IMR-90 (cell line): ENCODE measurements around the gene SRGAP3. TPM values are rescaled to one million over a fixed set of nuclear protein-coding genes. Genes with fewer than 3 reads are reported as not detected.

ENCODE experiments used
- ATAC-seq: fragments of 200-7000 bp; cut with Tn5 transposase; 2 replicates; pipeline ENCODE4 v1.9.1; 2020; ENCODE audit warnings: low read depth, mild to moderate bottlenecking, moderate library complexity
- BruUV-seq: library from RNA; stranded (reverse); fragments of 400-500 nt; replicated peaks from 2 replicates; lab custom pipeline; 2021; lab: Mats Ljungman, UMichigan
- CTCF ChIA-PET: fragments of 300-600 bp; formaldehyde crosslinking; extraction: SDS; loops from one replicate; lab custom pipeline; 2021; ENCODE audit warnings: antibody characterized with exemption; lab: Yijun Ruan, JAX
- POLR2A ChIA-PET: fragments of 300-600 bp; sonication (Branson Sonifier 250); formaldehyde crosslinking; loops from one replicate; lab custom pipeline; 2022; ENCODE audit warnings: antibody characterized with exemption; ENCODE audit not compliant: unreplicated experiment; lab: Charles Lee
- DNase-seq: peaks from one replicate; pipeline ENCODE4 v3.0.0; 2013
- H2AFZ ChIP-seq: replicated peaks from 2 replicates; pipeline ENCODE3; 2013; ENCODE audit warnings: low read length, mild to moderate bottlenecking; ENCODE audit not compliant: poor library complexity
- H2AK5ac ChIP-seq: 2 replicates; pipeline ENCODE4 v1.6.1; 2013; ENCODE audit warnings: low read depth, low read length, inconsistent platforms
- H2AK9ac ChIP-seq: replicated peaks from 2 replicates; pipeline ENCODE3; 2013; ENCODE audit warnings: mild to moderate bottlenecking, low read depth, low read length, moderate library complexity; ENCODE audit not compliant: poor library complexity
- H2BK120ac ChIP-seq: 2 replicates; pipeline ENCODE4 v1.6.1; 2013; ENCODE audit warnings: low read depth, low read length, inconsistent platforms
- H2BK15ac ChIP-seq: 3 replicates; pipeline ENCODE4 v1.6.1; 2013; ENCODE audit warnings: low read depth, low read length, inconsistent platforms
- H2BK20ac ChIP-seq: 2 replicates; pipeline ENCODE4 v1.6.1; 2013; ENCODE audit warnings: low read depth, mild to moderate bottlenecking, inconsistent platforms, low read length, moderate library complexity
- H2BK5ac ChIP-seq: 2 replicates; pipeline ENCODE4 v1.6.1; 2013; ENCODE audit warnings: mild to moderate bottlenecking, low read depth, low read length, inconsistent platforms; ENCODE audit not compliant: poor library complexity, severe bottlenecking
- H3K14ac ChIP-seq: replicated peaks from 2 replicates; pipeline ENCODE4 v1.6.1; 2013; ENCODE audit warnings: low read depth, low read length, inconsistent platforms
- H3K18ac ChIP-seq: 2 replicates; pipeline ENCODE4 v1.6.1; 2013; ENCODE audit warnings: low read depth, low read length, control low read depth
- H3K23ac ChIP-seq: 2 replicates; pipeline ENCODE4 v1.6.1; 2013; ENCODE audit warnings: low read depth, low read length, inconsistent platforms
- H3K27ac ChIP-seq: 2 replicates; pipeline ENCODE4 v1.5.1; 2013; ENCODE audit warnings: mild to moderate bottlenecking, control low read depth, low read length; ENCODE audit not compliant: insufficient read depth
- H3K27me3 ChIP-seq: 2 replicates; pipeline ENCODE4 v1.6.1; 2013; ENCODE audit warnings: low read length; ENCODE audit not compliant: control insufficient read depth, insufficient read depth
- H3K36me3 ChIP-seq: 2 replicates; pipeline ENCODE4 v1.6.1; 2013; ENCODE audit warnings: low read length, mixed read lengths; ENCODE audit not compliant: control insufficient read depth, insufficient read depth
- H3K4ac ChIP-seq: 2 replicates; pipeline ENCODE4 v1.6.1; 2013; ENCODE audit warnings: low read depth, low read length, inconsistent platforms
- H3K4me1 ChIP-seq: 2 replicates; pipeline ENCODE4 v1.6.1; 2013; ENCODE audit warnings: low read length, mixed read lengths; ENCODE audit not compliant: control insufficient read depth, insufficient read depth
- H3K4me2 ChIP-seq: 2 replicates; pipeline ENCODE4 v1.6.1; 2013; ENCODE audit warnings: low read depth, mild to moderate bottlenecking, control low read depth, low read length, moderate library complexity
- H3K4me3 ChIP-seq: 2 replicates; pipeline ENCODE4 v1.5.1; 2013; ENCODE audit warnings: low read depth, mild to moderate bottlenecking, control low read depth, low read length, moderate library complexity; ENCODE audit not compliant: insufficient read depth
- H3K56ac ChIP-seq: 2 replicates; pipeline ENCODE4 v1.6.1; 2013; ENCODE audit warnings: low read length, inconsistent platforms; ENCODE audit not compliant: insufficient read depth; ENCODE audit errors: extremely low read depth
- H3K79me1 ChIP-seq, 2 experiments: 2 replicates each; pipeline ENCODE4 v1.6.1; 2013; ENCODE audit warnings: low read length in 2 of 2, inconsistent platforms in 1 of 2, low read depth in 1 of 2
- H3K9ac ChIP-seq: 2 replicates; pipeline ENCODE4 v1.6.1; 2013; ENCODE audit warnings: low read depth, low read length, control low read depth
- H3K9me1 ChIP-seq: 2 replicates; pipeline ENCODE4 v1.6.1; 2013; ENCODE audit warnings: low read length, inconsistent platforms; ENCODE audit not compliant: insufficient read depth
- H3K9me3 ChIP-seq: 2 replicates; pipeline ENCODE4 v1.6.1; 2013; ENCODE audit warnings: low read length; ENCODE audit not compliant: control insufficient read depth, insufficient read depth
- H4K20me1 ChIP-seq: 2 replicates; pipeline ENCODE4 v1.6.1; 2013; ENCODE audit warnings: low read length, inconsistent platforms; ENCODE audit not compliant: insufficient read depth
- H4K5ac ChIP-seq: 2 replicates; pipeline ENCODE4 v1.6.1; 2013; ENCODE audit warnings: mild to moderate bottlenecking, low read depth, low read length, control low read depth
- H4K8ac ChIP-seq, 2 experiments: 2 replicates each; pipeline ENCODE4 v1.6.1; 2013; ENCODE audit warnings: low read depth in 2 of 2, low read length in 2 of 2, control low read depth in 1 of 2, inconsistent platforms in 1 of 2
- H4K91ac ChIP-seq: 2 replicates; pipeline ENCODE4 v1.6.1; 2013; ENCODE audit warnings: low read depth, low read length, inconsistent platforms; ENCODE audit not compliant: insufficient read depth
- NFE2L2 ChIP-seq: fragments of 150-350 bp; IDR thresholded peaks from 2 replicates; pipeline ENCODE4 v1.6.1; 2016; ENCODE audit warnings: low read depth, mild to moderate bottlenecking, low read length
- WGBS, 2 experiments: methylation state at CpG; one replicate each; pipeline versions ENCODE4 v1.1.5 to v1.1.7; 2013; ENCODE audit warnings: missing lambda C conversion rate in 2 of 2; ENCODE audit not compliant: insufficient read length in 1 of 2; ENCODE audit errors: extremely low coverage in 2 of 2; 5-methylcytosine and 5-hydroxymethylcytosine counted together
- dilution Hi-C: fragments of 300-500 bp; cut with HindIII; formaldehyde crosslinking; loops from one replicate; pipeline ENCODE4 v1.14.3; 2018; ENCODE audit warnings: low sequenced_read_pairs; ENCODE audit not compliant: unreplicated experiment
- in situ Hi-C: fragments of 300-500 bp; cut with MboI; formaldehyde crosslinking; loops from 3 replicates; pipeline ENCODE4 v1.14.3; 2019; ENCODE audit warnings: low sequenced_read_pairs, inconsistent platforms, mixed read lengths
- intact Hi-C: fragments of 100-400 bp; cut with micrococcal nuclease; formaldehyde crosslinking; loops from 2 replicates; pipeline ENCODE4 v1.10.0; 2022
- polyA plus RNA-seq, 3 experiments: library from polyadenylated mRNA; depleted of rRNA; stranded (reverse); fragments of >200 nt; gene quantifications; 2 replicates each; pipeline ENCODE4 v1.2.3, GENCODE V29; 2012; ENCODE audit warnings: low replicate concordance in 1 of 3
- total RNA-seq: library from RNA; depleted of rRNA; stranded (reverse); fragments of >200 nt; gene quantifications from 2 replicates; pipeline ENCODE4 v1.2.3, GENCODE V29; 2012
- TF ChIP-seq, protein P1 (sequence below): conservative IDR thresholded peaks from 2 replicates; pipeline ENCODE4 v1.5.1; 2012; ENCODE audit warnings: mild to moderate bottlenecking, low read depth, low read length, improper control_type of control experiment

The SRGAP3 gene
- total and polyA plus RNA-seq, 2 of the 4 experiments (the other 2 are of a cell fraction), result 0.68 to 1.4 TPM

DNA sequence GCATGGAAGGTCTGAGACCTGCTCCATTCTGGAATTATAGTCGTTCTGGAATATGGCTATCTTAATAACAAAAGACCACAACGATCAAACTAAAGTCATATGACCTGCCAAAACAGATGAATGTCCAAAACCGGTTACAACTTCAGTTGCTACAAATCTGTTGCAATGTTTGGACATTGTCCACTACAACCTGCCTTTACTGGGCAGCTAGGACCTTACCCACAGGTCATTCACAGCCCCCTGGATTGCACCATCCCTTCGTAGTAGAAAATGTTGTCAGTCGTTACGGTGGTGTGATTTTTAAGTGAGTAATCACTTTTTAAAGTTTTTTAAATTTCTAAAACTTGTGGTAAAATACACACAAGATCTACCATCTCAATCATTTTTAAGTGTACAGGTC lies 22.5 kb upstream of the SRGAP3 start:
- ChIA-PET CTCF (no interaction called here), POLR2A (no interaction called here)
- no CpG with 5 or more reads among the region's 6 CpGs for WGBS, 2 experiments
- intact Hi-C loops (no loop called here), dilution Hi-C loops (no loop called here), in situ Hi-C loops (no loop called here)
- DNase-seq (no peak), ATAC-seq (no peak)
- Histone ChIP-seq H3K4me3 (no peak overlapping the region), H3K23ac (no peak overlapping the region), H3K27me3 (0 out of 2 replicates have a peak, but pooled peaks cover 2% of the 10 kb centered on the region), H4K5ac (no peak overlapping the region), H4K91ac (no peak overlapping the region), H3K4me2 (no peak overlapping the region), H2BK120ac (no peak overlapping the region), H2AFZ (no peak overlapping the region), H4K8ac (no peak overlapping the region), H3K56ac (no peak overlapping the region), H3K27ac (no peak overlapping the region), H3K79me1 (no peaks in the 10 kb centered on the region), H3K14ac (no peak overlapping the region), H2BK20ac (no peak overlapping the region), H3K9me1 (no peaks in the 10 kb centered on the region), H2AK5ac (no peak overlapping the region), H3K9me3 (no peaks in the 10 kb centered on the region), H3K4me1 (no peaks in the 10 kb centered on the region), H4K20me1 (no peaks in the 10 kb centered on the region), H2AK9ac (no peak overlapping the region), H3K9ac (no peak overlapping the region), H3K4ac (no peak overlapping the region), H2BK15ac (no peak overlapping the region), H3K36me3 (no peaks in the 10 kb centered on the region), H2BK5ac (no peak overlapping the region), H3K18ac (no peak overlapping the region)
- no TSS peak for BruUV-seq
- TF ChIP-seq NFE2L2, result no peak
- TF ChIP-seq, protein P1, sequence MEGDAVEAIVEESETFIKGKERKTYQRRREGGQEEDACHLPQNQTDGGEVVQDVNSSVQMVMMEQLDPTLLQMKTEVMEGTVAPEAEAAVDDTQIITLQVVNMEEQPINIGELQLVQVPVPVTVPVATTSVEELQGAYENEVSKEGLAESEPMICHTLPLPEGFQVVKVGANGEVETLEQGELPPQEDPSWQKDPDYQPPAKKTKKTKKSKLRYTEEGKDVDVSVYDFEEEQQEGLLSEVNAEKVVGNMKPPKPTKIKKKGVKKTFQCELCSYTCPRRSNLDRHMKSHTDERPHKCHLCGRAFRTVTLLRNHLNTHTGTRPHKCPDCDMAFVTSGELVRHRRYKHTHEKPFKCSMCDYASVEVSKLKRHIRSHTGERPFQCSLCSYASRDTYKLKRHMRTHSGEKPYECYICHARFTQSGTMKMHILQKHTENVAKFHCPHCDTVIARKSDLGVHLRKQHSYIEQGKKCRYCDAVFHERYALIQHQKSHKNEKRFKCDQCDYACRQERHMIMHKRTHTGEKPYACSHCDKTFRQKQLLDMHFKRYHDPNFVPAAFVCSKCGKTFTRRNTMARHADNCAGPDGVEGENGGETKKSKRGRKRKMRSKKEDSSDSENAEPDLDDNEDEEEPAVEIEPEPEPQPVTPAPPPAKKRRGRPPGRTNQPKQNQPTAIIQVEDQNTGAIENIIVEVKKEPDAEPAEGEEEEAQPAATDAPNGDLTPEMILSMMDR, result no peak
